HL-60 (cell line): Measurements from ENCODE around the gene AGMO.

ENCODE experiments used
- DNase-seq, 2 experiments: peaks; one replicate each; pipeline ENCODE4 v3.0.0-alpha.2; 2010 to 2020; ENCODE audit warnings: low read depth in 1 of 2, low spot score in 1 of 2
- H3K27ac ChIP-seq: fragments of 250-450 bp; sonication (Bioruptor Pico); replicated peaks from 2 replicates; pipeline ENCODE4 v1.5.1; 2020; ENCODE audit warnings: mild to moderate bottlenecking, moderate library complexity
- H3K27me3 ChIP-seq: fragments of 250-450 bp; sonication (Bioruptor Pico); 2 replicates; pipeline ENCODE4 v1.5.1; 2021; ENCODE audit warnings: mild to moderate bottlenecking, moderate library complexity; ENCODE audit not compliant: insufficient read depth, poor library complexity, severe bottlenecking
- H3K4me3 ChIP-seq: replicated peaks from 2 replicates; pipeline ENCODE4 v1.5.1; 2011; ENCODE audit warnings: mild to moderate bottlenecking, control low read depth, low read length; ENCODE audit not compliant: insufficient read depth
- GABPA ChIP-seq: IDR thresholded peaks from 2 replicates; pipeline ENCODE4 v1.6.1; 2012; ENCODE audit warnings: low read depth
- POLR2AphosphoS5 ChIP-seq: IDR thresholded peaks from 2 replicates; pipeline ENCODE4 v1.6.1; 2012; ENCODE audit warnings: low read depth
- SPI1 ChIP-seq: IDR thresholded peaks from 2 replicates; pipeline ENCODE4 v1.6.1; 2012; ENCODE audit warnings: low read depth, mild to moderate bottlenecking, borderline replicate concordance
- TF ChIP-seq, protein P1 (sequence below): IDR thresholded peaks from one replicate; pipeline ENCODE4 v1.5.1; 2011; ENCODE audit warnings: low read length, control low read depth, inconsistent platforms; ENCODE audit not compliant: insufficient read depth
- TF ChIP-seq, protein P2 (sequence below): IDR thresholded peaks from 2 replicates; pipeline ENCODE4 v1.6.1; 2012; ENCODE audit warnings: low read depth; ENCODE audit not compliant: insufficient replicate concordance

AGMO gene

DNA sequence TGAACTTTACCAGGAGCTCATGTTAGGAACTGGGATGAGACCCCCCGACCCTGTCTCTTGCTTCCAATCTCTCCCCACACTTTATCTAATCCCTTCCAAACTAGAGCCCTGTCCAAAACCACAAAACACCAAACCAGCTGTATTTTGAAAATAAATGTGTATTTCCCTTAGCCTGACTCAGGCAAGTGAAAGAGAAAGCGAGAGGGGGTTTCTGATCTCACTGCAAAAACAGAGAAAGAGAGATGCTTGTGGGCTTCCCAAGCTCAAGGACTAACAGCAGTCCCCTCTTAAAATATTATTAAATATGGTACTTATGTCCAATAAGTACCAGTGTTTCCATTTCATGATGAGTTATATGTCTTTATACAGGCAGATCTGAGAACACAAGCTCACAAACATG is 122.0 kb downstream of the AGMO start:
- H3K27me3 ChIP-seq, result no peaks in the 10 kb centered on the region
- no peak for DNase-seq
- TF ChIP-seq, protein P1, sequence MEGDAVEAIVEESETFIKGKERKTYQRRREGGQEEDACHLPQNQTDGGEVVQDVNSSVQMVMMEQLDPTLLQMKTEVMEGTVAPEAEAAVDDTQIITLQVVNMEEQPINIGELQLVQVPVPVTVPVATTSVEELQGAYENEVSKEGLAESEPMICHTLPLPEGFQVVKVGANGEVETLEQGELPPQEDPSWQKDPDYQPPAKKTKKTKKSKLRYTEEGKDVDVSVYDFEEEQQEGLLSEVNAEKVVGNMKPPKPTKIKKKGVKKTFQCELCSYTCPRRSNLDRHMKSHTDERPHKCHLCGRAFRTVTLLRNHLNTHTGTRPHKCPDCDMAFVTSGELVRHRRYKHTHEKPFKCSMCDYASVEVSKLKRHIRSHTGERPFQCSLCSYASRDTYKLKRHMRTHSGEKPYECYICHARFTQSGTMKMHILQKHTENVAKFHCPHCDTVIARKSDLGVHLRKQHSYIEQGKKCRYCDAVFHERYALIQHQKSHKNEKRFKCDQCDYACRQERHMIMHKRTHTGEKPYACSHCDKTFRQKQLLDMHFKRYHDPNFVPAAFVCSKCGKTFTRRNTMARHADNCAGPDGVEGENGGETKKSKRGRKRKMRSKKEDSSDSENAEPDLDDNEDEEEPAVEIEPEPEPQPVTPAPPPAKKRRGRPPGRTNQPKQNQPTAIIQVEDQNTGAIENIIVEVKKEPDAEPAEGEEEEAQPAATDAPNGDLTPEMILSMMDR, result no peak
- TF ChIP-seq SPI1 (no peak), POLR2AphosphoS5 (no peak), GABPA (no peak)
- TF ChIP-seq, protein P2, sequence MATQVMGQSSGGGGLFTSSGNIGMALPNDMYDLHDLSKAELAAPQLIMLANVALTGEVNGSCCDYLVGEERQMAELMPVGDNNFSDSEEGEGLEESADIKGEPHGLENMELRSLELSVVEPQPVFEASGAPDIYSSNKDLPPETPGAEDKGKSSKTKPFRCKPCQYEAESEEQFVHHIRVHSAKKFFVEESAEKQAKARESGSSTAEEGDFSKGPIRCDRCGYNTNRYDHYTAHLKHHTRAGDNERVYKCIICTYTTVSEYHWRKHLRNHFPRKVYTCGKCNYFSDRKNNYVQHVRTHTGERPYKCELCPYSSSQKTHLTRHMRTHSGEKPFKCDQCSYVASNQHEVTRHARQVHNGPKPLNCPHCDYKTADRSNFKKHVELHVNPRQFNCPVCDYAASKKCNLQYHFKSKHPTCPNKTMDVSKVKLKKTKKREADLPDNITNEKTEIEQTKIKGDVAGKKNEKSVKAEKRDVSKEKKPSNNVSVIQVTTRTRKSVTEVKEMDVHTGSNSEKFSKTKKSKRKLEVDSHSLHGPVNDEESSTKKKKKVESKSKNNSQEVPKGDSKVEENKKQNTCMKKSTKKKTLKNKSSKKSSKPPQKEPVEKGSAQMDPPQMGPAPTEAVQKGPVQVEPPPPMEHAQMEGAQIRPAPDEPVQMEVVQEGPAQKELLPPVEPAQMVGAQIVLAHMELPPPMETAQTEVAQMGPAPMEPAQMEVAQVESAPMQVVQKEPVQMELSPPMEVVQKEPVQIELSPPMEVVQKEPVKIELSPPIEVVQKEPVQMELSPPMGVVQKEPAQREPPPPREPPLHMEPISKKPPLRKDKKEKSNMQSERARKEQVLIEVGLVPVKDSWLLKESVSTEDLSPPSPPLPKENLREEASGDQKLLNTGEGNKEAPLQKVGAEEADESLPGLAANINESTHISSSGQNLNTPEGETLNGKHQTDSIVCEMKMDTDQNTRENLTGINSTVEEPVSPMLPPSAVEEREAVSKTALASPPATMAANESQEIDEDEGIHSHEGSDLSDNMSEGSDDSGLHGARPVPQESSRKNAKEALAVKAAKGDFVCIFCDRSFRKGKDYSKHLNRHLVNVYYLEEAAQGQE, result no peak
- no peak overlapping the region for H3K4me3 ChIP-seq
- H3K27ac ChIP-seq, result no peak overlapping the region

DNA sequence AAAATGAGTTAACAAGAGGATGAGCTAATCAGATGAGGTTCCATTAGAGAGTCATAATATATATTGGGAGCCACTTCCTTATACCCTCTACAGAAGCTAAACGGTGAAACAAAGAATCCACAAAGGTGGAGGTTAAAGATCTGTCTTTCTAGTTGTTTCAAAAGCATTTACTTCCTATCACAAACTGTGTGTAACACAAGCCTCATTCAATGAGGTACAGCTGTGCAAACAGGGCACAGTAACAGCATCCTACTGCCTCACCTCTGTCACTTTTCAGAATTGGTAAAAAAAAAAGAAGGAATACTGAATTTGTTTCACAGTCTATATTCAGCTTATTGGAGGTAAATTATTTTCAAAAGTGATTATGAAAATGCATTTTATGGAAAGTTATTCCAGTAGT is 128.7 kb downstream of the AGMO start:
- TF ChIP-seq, protein P2, result no peak
- TF ChIP-seq, protein P1, result no peak
- no peak for TF ChIP-seq GABPA
- TF ChIP-seq SPI1, result no peak
- no peak for TF ChIP-seq POLR2AphosphoS5
- Histone ChIP-seq H3K4me3 (no peak overlapping the region), H3K27me3 (no peaks in the 10 kb centered on the region), H3K27ac (no peak overlapping the region)
- no peak for DNase-seq

GRCh38 chr7:15430911-15431310 is 130.9 kb downstream of the AGMO start:
- no peak for DNase-seq
- Histone ChIP-seq H3K4me3 (no peak overlapping the region), H3K27me3 (no peaks in the 10 kb centered on the region), H3K27ac (no peak overlapping the region)
- TF ChIP-seq SPI1 (no peak), POLR2AphosphoS5 (no peak), GABPA (no peak)
- TF ChIP-seq, protein P2, result no peak
- TF ChIP-seq, protein P1, result no peak
